Caco-2 (cell line): ENCODE data around the gene TFEB. TPM values are rescaled to one million over a fixed set of nuclear protein-coding genes. Genes with fewer than 3 reads are reported as not detected.
A peak's percentile ranks its signal among the peaks of the same experiment; 100 is the strongest.

ENCODE experiments used
- BruUV-seq: library from RNA; stranded (reverse); fragments of 400-500 nt; replicated peaks from 2 replicates; lab custom pipeline; 2021; lab: Mats Ljungman, UMichigan
- CTCF ChIA-PET: fragments of 300-600 bp; sonication (Branson Sonifier 250); formaldehyde crosslinking; loops from one replicate; lab custom pipeline; 2022; ENCODE audit warnings: antibody characterized with exemption; lab: Charles Lee
- POLR2A ChIA-PET: fragments of 300-600 bp; sonication (Branson Sonifier 250); formaldehyde crosslinking; loops from one replicate; lab custom pipeline; 2022; ENCODE audit warnings: antibody characterized with exemption; lab: Charles Lee
- DNase-seq, 2 experiments: peaks; one replicate each; pipeline versions ENCODE4 v3.0.0 to v3.0.0-alpha.2; 2020 to 2022
- H3K27me3 ChIP-seq: replicated peaks from 2 replicates; pipeline ENCODE4 v1.6.0; 2011; ENCODE audit warnings: low read length; ENCODE audit not compliant: control insufficient read depth, insufficient read depth
- H3K36me3 ChIP-seq: 2 replicates; pipeline ENCODE4 v1.5.1; 2011; ENCODE audit warnings: low read length; ENCODE audit not compliant: control insufficient read depth, insufficient read depth
- H3K4me1 ChIP-seq: fragments of 250-450 bp; sonication (Bioruptor Pico); 2 replicates; pipeline ENCODE4 v1.5.1; 2020; ENCODE audit warnings: mild to moderate bottlenecking
- H3K4me3 ChIP-seq: 2 replicates; pipeline ENCODE4 v1.5.1; 2011; ENCODE audit warnings: low read depth, mild to moderate bottlenecking, control low read depth, low read length
- H3K9me3 ChIP-seq: fragments of 250-450 bp; sonication (Bioruptor Pico); 2 replicates; pipeline ENCODE4 v1.5.1; 2020; ENCODE audit warnings: mild to moderate bottlenecking, moderate library complexity
- H3K27ac Mint-ChIP-seq: one replicate; pipeline ENCODE4 v1.8.0; 2022; ENCODE audit warnings: mixed read lengths; ENCODE audit not compliant: unreplicated experiment
- H3K27me3 Mint-ChIP-seq: one replicate; pipeline ENCODE4 v1.8.0; 2022; ENCODE audit warnings: mixed read lengths; ENCODE audit not compliant: insufficient read depth, unreplicated experiment
- H3K36me3 Mint-ChIP-seq: one replicate; pipeline ENCODE4 v1.8.0; 2022; ENCODE audit warnings: mild to moderate bottlenecking, mixed read lengths; ENCODE audit not compliant: insufficient read depth, unreplicated experiment
- H3K4me1 Mint-ChIP-seq: one replicate; pipeline ENCODE4 v1.8.0; 2022; ENCODE audit warnings: low read depth, mixed read lengths; ENCODE audit not compliant: unreplicated experiment
- H3K4me3 Mint-ChIP-seq: one replicate; pipeline ENCODE4 v1.8.0; 2022; ENCODE audit warnings: mild to moderate bottlenecking, moderate library complexity, mixed read lengths; ENCODE audit not compliant: unreplicated experiment
- H3K9me3 Mint-ChIP-seq: one replicate; pipeline ENCODE4 v1.8.0; 2022; ENCODE audit warnings: mixed read lengths; ENCODE audit not compliant: unreplicated experiment
- CTCF ChIP-seq, 2 experiments: fragments of 200-600 bp in 1 of 2; IDR thresholded peaks; 1 replicate in 1 of 2; 2 replicates in 1 of 2; pipeline versions ENCODE4 v1.5.1 to v1.8.0; 2011 to 2022; ENCODE audit warnings: antibody characterized with exemption in 1 of 2, control low read depth in 1 of 2, inconsistent platforms in 1 of 2, low read depth in 1 of 2, low read length in 1 of 2, mild to moderate bottlenecking in 1 of 2, moderate library complexity in 1 of 2; ENCODE audit not compliant: insufficient read depth in 1 of 2, severe bottlenecking in 1 of 2, unreplicated experiment in 1 of 2
- intact Hi-C: fragments of 100-400 bp; cut with micrococcal nuclease; formaldehyde crosslinking; loops from one replicate; pipeline ENCODE4 v1.10.0; 2022; ENCODE audit not compliant: unreplicated experiment
- total RNA-seq: library from RNA; stranded (reverse); gene quantifications from 2 replicates; pipeline ENCODE4 v1.2.3, GENCODE V29; 2022

Gene TFEB
- total RNA-seq, 1 experiment from 2014 or later: 3.8 TPM

DNA sequence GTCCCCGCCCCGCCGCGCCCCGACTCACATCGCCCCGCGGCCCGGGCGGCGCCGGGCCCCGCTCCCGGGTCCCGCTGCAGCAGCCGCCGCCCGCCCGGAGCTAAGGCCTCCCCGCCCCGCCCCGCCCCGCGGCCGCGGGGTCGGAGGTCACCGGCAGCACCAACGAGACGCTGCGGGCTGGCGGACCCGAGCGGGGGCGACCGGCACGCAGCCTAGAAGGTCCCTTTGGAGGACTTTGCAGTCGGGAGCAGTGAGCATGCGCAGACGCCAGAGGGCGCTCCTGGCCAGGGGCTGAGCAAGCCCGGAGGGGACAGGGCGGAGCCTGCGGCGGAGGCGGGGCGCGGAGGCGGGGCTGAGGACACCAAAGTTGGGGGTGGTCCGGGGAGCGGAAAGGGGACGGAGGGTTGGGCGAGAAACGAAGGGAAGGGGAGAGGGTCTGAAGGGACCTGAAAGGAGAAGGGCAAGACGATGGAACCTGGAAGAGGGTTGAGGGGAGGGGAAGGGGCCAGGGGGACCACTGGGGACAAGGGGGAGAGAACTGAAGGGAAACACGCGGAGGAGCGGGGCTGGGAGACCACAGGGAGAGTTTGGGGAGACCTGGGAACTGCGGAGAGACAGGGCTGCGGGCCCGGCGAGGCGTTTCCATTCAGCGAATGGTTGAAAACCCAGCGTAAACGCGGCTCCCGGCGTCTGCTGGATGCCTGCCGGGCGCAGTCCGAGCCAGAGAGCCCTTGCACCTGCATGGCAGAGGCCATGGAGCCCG, 44.6 kb upstream of the TFEB start, which contains the start of gene FRS3:
Gene FRS3, minus strand, starts transcription at position 113 of the 763 bp plus-strand sequence. CDS start 2,913 bp downstream, outside the sequence.
- peak within 1 kb of the TSS; percentile 88 for H3K4me3 Mint-ChIP-seq
- Histone ChIP-seq H3K27me3 (no peaks in the 10 kb centered on the region), H3K4me1 (0 out of 2 replicates have a peak, but pooled peaks cover 3% of the 10 kb centered on the region), H3K9me3 (no peaks in the 10 kb centered on the region), H3K36me3 (peaks cover 3% of the 10 kb centered on the region), H3K4me3 (peak within 1 kb of the TSS; percentile 82)
- no peaks in the 10 kb centered on the region for H3K9me3 Mint-ChIP-seq
- TF ChIP-seq CTCF (IDR thresholded peaks at IDR 0.05; ENCODE audit: insufficient read depth in 1 of 2, low read depth in 1 of 2, low read length in 1 of 2, severe bottlenecking in 1 of 2, unreplicated experiment in 1 of 2): peak; percentile 85 to 96
- CTCF ChIA-PET: interaction anchor here (0.6 to 1.0 kb wide), 6 partner anchors 46 to 268 kb away, joined by 3 to 7 read pairs (median 4); partner anchors contain the start of gene MED20
- H3K36me3 Mint-ChIP-seq: peaks cover 6% of the 10 kb centered on the region
- intact Hi-C loops: loop anchor here (1.0 kb wide), 2 partner anchors 156 to 264 kb away; no protein-coding TSS in a partner anchor
- no peaks in the 10 kb centered on the region for H3K27me3 Mint-ChIP-seq
- BruUV-seq: no TSS peak
- peak; percentile 96 to 99 for DNase-seq
- H3K27ac Mint-ChIP-seq: peak within 1 kb of the TSS; percentile 74
- H3K4me1 Mint-ChIP-seq: peaks cover 18% of the 10 kb centered on the region
- POLR2A ChIA-PET: interaction anchor here (0.6 to 1.0 kb wide), 4 partner anchors 13 to 966 kb away, joined by 3 to 5 read pairs (median 3); partner anchors contain the start of genes BYSL, MED20 and TBCC

- intact Hi-C loops: no loop called here
Observed at GRCh38 chr6:41779336-41779735, 43.9 kb upstream of the TFEB start.

More at GRCh38 chr6:41779336-41779735, 43.9 kb upstream of the TFEB start:
- ChIA-PET POLR2A (interaction anchor here (0.6 to 1.0 kb wide), 4 partner anchors 14 to 966 kb away, joined by 3 to 5 read pairs (median 3); partner anchors contain the start of genes BYSL, MED20 and TBCC), CTCF (interaction anchor here (0.6 to 1.0 kb wide), 6 partner anchors 46 to 269 kb away, joined by 3 to 7 read pairs (median 4); partner anchors contain the start of gene MED20)
- Histone ChIP-seq H3K4me1 (no peaks in the 10 kb centered on the region), H3K9me3 (no peaks in the 10 kb centered on the region), H3K4me3 (peak overlapping the region; percentile 82), H3K27me3 (no peaks in the 10 kb centered on the region), H3K36me3 (peaks cover 3% of the 10 kb centered on the region)
- no peak for DNase-seq
- H3K27ac Mint-ChIP-seq: peak overlapping the region; percentile 54
- peak overlapping the region; percentile 88 for H3K4me3 Mint-ChIP-seq
- H3K9me3 Mint-ChIP-seq: no peaks in the 10 kb centered on the region
- no peaks in the 10 kb centered on the region for H3K27me3 Mint-ChIP-seq
- H3K4me1 Mint-ChIP-seq: peaks cover 12% of the 10 kb centered on the region
- TF ChIP-seq CTCF (IDR thresholded peaks at IDR 0.05; ENCODE audit: insufficient read depth in 1 of 2, low read depth in 1 of 2, low read length in 1 of 2, severe bottlenecking in 1 of 2, unreplicated experiment in 1 of 2): no peak
- BruUV-seq: no TSS peak
- peaks cover 6% of the 10 kb centered on the region for H3K36me3 Mint-ChIP-seq
